GM20000 (cell line): ENCODE results near the gene AFAP1L2.

Source experiments
- DNase-seq: peaks from one replicate; pipeline ENCODE4 v3.0.0; 2012; ENCODE audit warnings: low spot score
- TF ChIP-seq, protein P1 (sequence below): IDR thresholded peaks from 2 replicates; pipeline ENCODE4 v1.5.1; 2012; ENCODE audit warnings: mild to moderate bottlenecking, control low read depth; ENCODE audit errors: extremely low read depth, missing control alignments

Gene AFAP1L2

DNA sequence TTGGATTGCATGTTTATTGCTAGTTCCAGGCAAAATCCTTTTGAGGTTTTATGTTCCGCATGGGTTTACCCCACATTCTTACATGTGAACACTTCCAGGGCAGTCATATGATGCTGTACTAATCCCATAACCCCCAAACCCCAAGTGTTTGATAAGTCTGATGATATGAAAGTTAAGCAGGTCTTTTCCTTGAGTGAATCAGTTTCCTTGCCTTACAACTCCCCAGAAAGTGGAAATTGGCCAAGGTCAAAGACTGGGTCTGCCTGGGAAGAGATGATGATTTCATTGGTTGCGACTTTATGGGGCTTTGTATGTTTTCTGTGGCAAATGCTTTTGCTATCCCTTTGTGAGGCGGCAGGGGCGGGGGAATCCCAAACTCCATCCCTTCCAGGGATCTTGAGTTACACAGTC lies 24.7 kb downstream of the AFAP1L2 start:
- TF ChIP-seq, protein P1, sequence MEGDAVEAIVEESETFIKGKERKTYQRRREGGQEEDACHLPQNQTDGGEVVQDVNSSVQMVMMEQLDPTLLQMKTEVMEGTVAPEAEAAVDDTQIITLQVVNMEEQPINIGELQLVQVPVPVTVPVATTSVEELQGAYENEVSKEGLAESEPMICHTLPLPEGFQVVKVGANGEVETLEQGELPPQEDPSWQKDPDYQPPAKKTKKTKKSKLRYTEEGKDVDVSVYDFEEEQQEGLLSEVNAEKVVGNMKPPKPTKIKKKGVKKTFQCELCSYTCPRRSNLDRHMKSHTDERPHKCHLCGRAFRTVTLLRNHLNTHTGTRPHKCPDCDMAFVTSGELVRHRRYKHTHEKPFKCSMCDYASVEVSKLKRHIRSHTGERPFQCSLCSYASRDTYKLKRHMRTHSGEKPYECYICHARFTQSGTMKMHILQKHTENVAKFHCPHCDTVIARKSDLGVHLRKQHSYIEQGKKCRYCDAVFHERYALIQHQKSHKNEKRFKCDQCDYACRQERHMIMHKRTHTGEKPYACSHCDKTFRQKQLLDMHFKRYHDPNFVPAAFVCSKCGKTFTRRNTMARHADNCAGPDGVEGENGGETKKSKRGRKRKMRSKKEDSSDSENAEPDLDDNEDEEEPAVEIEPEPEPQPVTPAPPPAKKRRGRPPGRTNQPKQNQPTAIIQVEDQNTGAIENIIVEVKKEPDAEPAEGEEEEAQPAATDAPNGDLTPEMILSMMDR = no peak
- no peak for DNase-seq

DNA sequence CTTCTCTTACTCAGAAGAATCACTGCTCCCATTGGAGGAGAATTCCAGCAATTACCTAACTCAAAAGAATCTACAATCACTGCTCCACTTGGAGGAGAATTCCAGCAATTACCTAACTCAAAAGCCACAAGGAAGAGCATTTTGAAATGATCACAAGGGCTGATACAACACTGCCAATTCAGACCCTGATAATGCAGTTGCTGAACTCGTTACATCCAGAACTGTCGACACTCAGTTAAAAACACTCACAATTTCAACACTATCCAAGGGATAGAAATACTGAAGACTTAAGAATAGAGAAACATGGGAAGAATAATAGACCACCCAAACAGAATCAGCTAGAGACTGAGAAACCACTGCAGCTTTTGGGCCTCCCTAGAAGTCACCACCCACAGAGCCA lies 27.8 kb downstream of the AFAP1L2 start:
- no peak for DNase-seq
- TF ChIP-seq, protein P1 = no peak

DNA sequence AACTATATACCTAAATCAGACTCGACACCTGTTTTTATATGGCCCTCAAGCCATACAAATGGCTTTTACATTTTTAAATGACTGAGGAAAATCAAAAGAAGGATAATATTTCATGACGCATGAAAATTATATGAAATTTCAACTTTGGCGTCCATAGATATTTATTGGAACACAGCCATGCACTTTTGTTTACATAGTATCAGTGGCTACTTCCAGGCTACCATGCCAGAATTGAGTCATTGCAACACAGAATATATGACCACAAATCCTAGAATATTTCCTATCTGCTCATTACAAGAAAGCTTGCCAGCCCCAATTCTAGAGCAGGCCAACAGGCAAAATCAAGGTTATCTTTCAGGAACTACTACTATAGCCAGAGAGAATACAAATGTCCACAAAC lies 29.3 kb downstream of the AFAP1L2 start:
- TF ChIP-seq, protein P1 = no peak
- DNase-seq = no peak

DNA sequence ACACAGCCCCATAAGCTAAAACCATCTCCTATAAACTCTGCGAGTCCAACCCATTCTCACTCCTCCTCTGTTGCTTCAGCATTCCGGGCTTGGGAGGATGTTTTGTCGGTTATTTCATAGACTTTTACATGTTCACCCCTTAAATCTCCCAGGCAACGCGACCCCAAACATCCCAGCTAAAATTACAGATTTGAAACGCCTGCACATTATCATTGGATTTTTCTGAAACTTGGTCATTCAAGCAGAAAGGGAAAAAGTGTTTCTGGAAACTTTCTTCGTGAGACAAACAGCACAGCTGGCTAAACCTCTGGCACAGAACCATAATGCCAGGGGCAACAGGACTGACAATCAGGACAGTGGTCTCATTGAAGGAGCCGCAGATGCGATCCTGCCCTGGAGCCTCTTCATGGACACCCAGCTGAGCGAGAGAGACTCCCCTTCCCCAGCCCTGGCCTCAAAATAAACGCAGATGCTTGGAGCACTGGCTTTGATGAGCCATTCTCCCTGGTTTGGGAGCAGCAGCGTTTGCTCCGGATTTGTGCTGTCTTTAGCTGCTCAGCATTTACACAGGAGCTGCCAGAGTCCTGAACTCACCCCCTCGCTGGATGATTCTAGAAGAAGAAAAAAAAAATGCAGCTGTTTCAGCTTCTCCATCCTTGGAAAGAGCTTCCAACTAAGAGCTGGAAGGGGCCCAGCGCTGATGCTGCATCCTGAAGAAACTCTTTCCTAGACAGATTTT lies 30.1 kb downstream of the AFAP1L2 start:
- no peak for DNase-seq
- TF ChIP-seq, protein P1 = no peak

DNA sequence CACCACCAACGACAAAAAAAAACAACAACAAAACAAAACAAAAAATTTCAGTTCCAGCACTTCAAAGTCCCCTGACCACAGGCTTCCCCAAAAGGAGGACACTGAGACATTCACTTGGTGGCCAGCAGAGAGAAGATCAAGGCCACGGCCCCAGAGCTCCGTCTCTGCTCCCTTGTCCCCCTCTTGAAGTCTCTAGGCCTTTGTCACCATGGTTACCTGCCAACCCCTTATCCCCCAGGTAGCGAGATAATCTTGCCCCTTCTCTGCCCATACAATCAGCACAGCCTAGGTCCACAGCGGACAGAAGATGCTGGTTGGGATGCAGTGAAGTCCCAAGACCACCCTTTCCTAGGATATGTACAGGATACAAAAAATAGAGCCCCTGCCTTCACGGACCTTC lies 30.7 kb downstream of the AFAP1L2 start:
- TF ChIP-seq, protein P1 = no peak
- no peak for DNase-seq

DNA sequence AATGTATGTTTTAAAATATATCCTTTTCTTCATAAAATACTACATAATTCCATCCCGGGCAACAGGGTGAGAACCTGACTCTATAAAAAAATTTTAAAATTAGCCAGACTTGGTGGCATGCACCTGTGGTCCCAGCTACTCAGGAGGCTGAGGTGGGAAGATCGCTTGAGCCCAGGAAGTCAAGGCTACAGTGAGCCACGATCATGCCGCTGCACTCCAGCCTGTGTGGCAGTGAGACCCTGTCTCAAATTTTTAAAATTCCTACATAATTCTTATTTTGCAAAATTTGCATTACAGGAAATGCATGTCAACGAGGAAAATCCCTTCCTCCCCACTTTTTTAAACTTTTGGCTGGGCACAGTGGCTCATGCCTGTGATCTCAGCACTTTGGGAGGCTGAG lies 31.3 kb downstream of the AFAP1L2 start:
- TF ChIP-seq, protein P1 = no peak
- DNase-seq = no peak

DNA sequence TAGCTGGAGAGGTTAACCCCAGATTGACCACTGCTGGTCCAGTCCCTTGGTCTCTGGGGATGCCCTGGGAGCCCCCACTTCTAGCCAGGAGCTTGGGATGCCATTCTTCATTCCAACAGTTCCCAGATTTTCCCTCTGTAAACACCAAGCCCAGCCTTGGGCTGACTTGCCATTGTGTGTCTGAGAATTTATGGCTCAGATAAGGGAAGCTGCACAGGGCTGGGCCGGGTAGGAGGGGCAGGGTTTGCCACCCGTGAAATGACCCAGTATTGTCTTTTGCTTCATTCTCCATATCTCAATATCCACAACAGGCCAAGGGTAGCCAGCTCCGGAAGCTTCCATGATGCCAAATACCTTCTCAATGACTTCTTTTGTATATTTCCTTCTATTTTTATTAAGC lies 32.1 kb downstream of the AFAP1L2 start:
- TF ChIP-seq, protein P1 = no peak
- DNase-seq = no peak
